Endothelial cell of umbilical vein (primary cell): ENCODE measurements around the gene STAG1. TPM values are rescaled to one million over a fixed set of nuclear protein-coding genes. Genes with fewer than 3 reads are reported as not detected.

Experiments
- BruUV-seq: library from RNA; stranded (reverse); fragments of 400-500 nt; replicated peaks from 2 replicates; lab custom pipeline; 2021; lab: Mats Ljungman, UMichigan
- CTCF ChIA-PET: fragments of 300-600, 350-600 bp; sonication (Branson Sonifier 250); formaldehyde crosslinking; loops from one replicate; lab custom pipeline; 2021; ENCODE audit warnings: antibody characterized with exemption, inconsistent platforms; lab: Charles Lee
- POLR2A ChIA-PET: fragments of 300-600, 350-600 bp; sonication (Branson Sonifier 250); formaldehyde crosslinking; loops from one replicate; lab custom pipeline; 2021; ENCODE audit warnings: antibody characterized with exemption, inconsistent platforms; lab: Charles Lee
- DNase-seq: peaks from one replicate; pipeline ENCODE4 v3.0.0-alpha.2; 2011; ENCODE audit warnings: low read depth, low spot score
- FAIRE-seq: peaks from 2 replicates; lab custom pipeline; 2011; peaks lifted over from hg19 to GRCh38; lab: Jason Lieb, UNC
- H2AFZ ChIP-seq: 2 replicates; pipeline ENCODE4 v1.6.0; 2012; ENCODE audit warnings: low read depth, low read length, control low read depth, inconsistent platforms
- H3K27ac ChIP-seq: 2 replicates; pipeline ENCODE4 v1.5.1; 2011; ENCODE audit warnings: low read depth, mild to moderate bottlenecking, control low read depth, low read length, moderate library complexity; ENCODE audit not compliant: insufficient read depth
- H3K27me3 ChIP-seq, 2 experiments: 2 replicates each; pipeline versions ENCODE4 v1.6.0 to v1.6.1; 2011; ENCODE audit warnings: low read length in 2 of 2, mixed read lengths in 1 of 2; ENCODE audit not compliant: control insufficient read depth in 2 of 2, insufficient read depth in 2 of 2
- H3K36me3 ChIP-seq, 2 experiments: 2 replicates in 1 of 2; 3 replicates in 1 of 2; pipeline ENCODE4 v1.5.1; 2011; ENCODE audit warnings: low read length in 2 of 2, mild to moderate bottlenecking in 1 of 2, moderate library complexity in 1 of 2; ENCODE audit not compliant: control insufficient read depth in 2 of 2, insufficient read depth in 2 of 2; ENCODE audit errors: extremely low read depth in 1 of 2
- H3K4me1 ChIP-seq: 3 replicates; pipeline ENCODE4 v1.5.1; 2011; ENCODE audit warnings: mild to moderate bottlenecking, low read length; ENCODE audit not compliant: control insufficient read depth, insufficient read depth; ENCODE audit errors: extremely low read depth
- H3K4me2 ChIP-seq: 2 replicates; pipeline ENCODE4 v1.6.1; 2011; ENCODE audit warnings: low read length, control low read depth, mixed read lengths; ENCODE audit not compliant: insufficient read depth
- H3K4me3 ChIP-seq, 3 experiments: fragments of 200-600 bp in 1 of 3; sonication (generic), shearing (Covaris generic) in 1 of 3; replicated peaks in 1 of 3; 2 replicates each; pipeline ENCODE4 v1.5.1; 2011 to 2016; ENCODE audit warnings: control low read depth in 3 of 3, low read length in 3 of 3, mild to moderate bottlenecking in 2 of 3, inconsistent platforms in 1 of 3, low read depth in 1 of 3, moderate library complexity in 1 of 3; ENCODE audit not compliant: insufficient read depth in 1 of 3
- H3K79me2 ChIP-seq: 2 replicates; pipeline ENCODE4 v1.6.0; 2012; ENCODE audit warnings: low read length, inconsistent platforms; ENCODE audit not compliant: control insufficient read depth, insufficient read depth
- H3K9ac ChIP-seq: replicated peaks from 2 replicates; pipeline ENCODE3; 2011; ENCODE audit warnings: low read length, control low read depth; ENCODE audit not compliant: insufficient read depth; ENCODE audit errors: extremely low read depth
- H3K9me1 ChIP-seq: replicated peaks from 3 replicates; pipeline ENCODE4 v1.6.0; 2011; ENCODE audit warnings: mild to moderate bottlenecking, low read length; ENCODE audit not compliant: control insufficient read depth, insufficient read depth; ENCODE audit errors: extremely low read depth
- H3K9me3 ChIP-seq: replicated peaks from 2 replicates; pipeline ENCODE4 v1.5.1; 2012; ENCODE audit warnings: low read length, inconsistent platforms; ENCODE audit not compliant: control insufficient read depth, insufficient read depth
- H4K20me1 ChIP-seq: replicated peaks from 2 replicates; pipeline ENCODE3; 2011; ENCODE audit warnings: mild to moderate bottlenecking, low read length; ENCODE audit not compliant: control insufficient read depth, insufficient read depth; ENCODE audit errors: extremely low read depth
- EZH2 ChIP-seq: IDR thresholded peaks from 2 replicates; pipeline ENCODE4 v1.6.1; 2012; ENCODE audit warnings: borderline replicate concordance, low read depth, mild to moderate bottlenecking, moderate library complexity, low read length, inconsistent platforms; ENCODE audit not compliant: severe bottlenecking
- FOS ChIP-seq: IDR thresholded peaks from 2 replicates; pipeline ENCODE4 v1.6.1; 2011; ENCODE audit warnings: mild to moderate bottlenecking, low read length, moderate library complexity, borderline replicate concordance; ENCODE audit not compliant: insufficient read depth
- GATA2 ChIP-seq: IDR thresholded peaks from 2 replicates; pipeline ENCODE4 v1.7.0; 2011; ENCODE audit warnings: low read depth, mild to moderate bottlenecking, moderate library complexity, mixed read lengths, low read length; ENCODE audit not compliant: insufficient read length, insufficient read depth
- JUN ChIP-seq: IDR thresholded peaks from 2 replicates; pipeline ENCODE4 v1.6.1; 2011; ENCODE audit warnings: borderline replicate concordance, low read depth; ENCODE audit not compliant: insufficient read length, insufficient read depth
- MYC ChIP-seq: IDR thresholded peaks from one replicate; pipeline ENCODE4 v1.6.1; 2011; ENCODE audit warnings: mild to moderate bottlenecking, low read depth, low read length
- POLR2A ChIP-seq: IDR thresholded peaks from 2 replicates; pipeline ENCODE4 v1.6.1; 2012; ENCODE audit warnings: low read depth, mild to moderate bottlenecking, control low read depth, low read length
- dilution Hi-C: fragments of 300-500 bp; cut with MboI; formaldehyde crosslinking; loops from one replicate; pipeline ENCODE4 v1.15.0; 2019; ENCODE audit warnings: low sequenced_read_pairs; ENCODE audit not compliant: extremely low pct_ligation_motif_present
- intact Hi-C: fragments of 100-400 bp; cut with micrococcal nuclease; formaldehyde crosslinking; loops from one replicate; pipeline ENCODE4 v1.10.0; 2022
- polyA plus RNA-seq, 4 experiments: library from polyadenylated mRNA; depleted of rRNA in 3 of 4; stranded (reverse) in 3 of 4; unstranded in 1 of 4; fragments of >200 nt; gene quantifications; 2 replicates each; pipeline versions ENCODE4 v1.2.1 to v1.2.3, GENCODE V29; 2011 to 2012; ENCODE audit warnings: missing spikeins in 1 of 4
- total RNA-seq: library from RNA; stranded (reverse); gene quantifications from 2 replicates; pipeline ENCODE4 v1.2.3, GENCODE V29; 2021
- TF ChIP-seq, protein P1 (sequence below), 2 donors: IDR thresholded peaks; 1 replicate in 1 of 2; 2 replicates in 1 of 2; pipeline ENCODE4 v1.5.1; 2011; ENCODE audit warnings: low read length in 2 of 2, mild to moderate bottlenecking in 2 of 2, moderate library complexity in 2 of 2, control low read depth in 1 of 2, inconsistent platforms in 1 of 2, low read depth in 1 of 2; ENCODE audit not compliant: insufficient read depth in 1 of 2; ENCODE audit errors: extremely low read depth in 1 of 2
- TF ChIP-seq, protein P2 (sequence below): IDR thresholded peaks from 2 replicates; pipeline ENCODE4 v1.6.1; 2011; ENCODE audit not compliant: insufficient read depth, insufficient read length

The STAG1 gene
- total and polyA plus RNA-seq, 2 donors (not counting 3 experiments of a cell fraction or from before 2014, with no cell fraction given) = 7.4 to 42.1 TPM

DNA sequence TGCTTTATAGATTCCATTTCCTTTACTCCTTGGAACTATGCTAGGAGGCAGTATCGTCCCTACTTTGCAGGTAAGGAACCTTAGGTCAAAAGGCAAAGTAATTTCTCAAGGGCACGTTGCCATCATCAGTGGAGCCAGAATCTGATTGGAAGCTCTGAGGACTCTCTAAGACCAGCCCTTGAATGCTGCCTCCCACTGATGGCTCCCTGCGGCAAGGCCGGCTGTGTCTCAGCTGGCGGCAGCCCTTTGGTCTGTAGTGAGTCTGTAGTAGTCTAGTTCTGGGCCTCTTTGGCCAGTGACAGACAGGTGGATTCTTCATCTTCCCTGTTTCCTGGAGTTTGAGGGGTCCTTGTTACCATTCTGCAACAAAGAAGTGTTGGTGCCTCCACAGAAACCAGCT is 425.9 kb downstream of the STAG1 start:
- no peaks in the 10 kb centered on the region for H3K4me1 ChIP-seq
- H3K9me1 ChIP-seq = no peaks in the 10 kb centered on the region
- no peak for FAIRE-seq
- no peak for DNase-seq
- dilution Hi-C loops (no loop called here), intact Hi-C loops (no loop called here)
- H3K27ac ChIP-seq = no peak overlapping the region
- H3K4me3 ChIP-seq = no peak overlapping the region
- peaks cover 0 to 3% of the 10 kb centered on the region in 2 experiments for H3K36me3 ChIP-seq
- no peak for TF ChIP-seq MYC
- TF ChIP-seq EZH2 = no peak
- no peak for TF ChIP-seq JUN
- POLR2A ChIA-PET = no interaction called here
- no TSS peak for BruUV-seq
- H4K20me1 ChIP-seq = peaks cover 3% of the 10 kb centered on the region
- no peak overlapping the region for H2AFZ ChIP-seq
- no peak overlapping the region for H3K4me2 ChIP-seq
- CTCF ChIA-PET = no interaction called here
- no peaks in the 10 kb centered on the region for H3K9me3 ChIP-seq
- no peaks in the 10 kb centered on the region for H3K27me3 ChIP-seq
- no peak overlapping the region for H3K9ac ChIP-seq
- H3K79me2 ChIP-seq = no peaks in the 10 kb centered on the region

DNA sequence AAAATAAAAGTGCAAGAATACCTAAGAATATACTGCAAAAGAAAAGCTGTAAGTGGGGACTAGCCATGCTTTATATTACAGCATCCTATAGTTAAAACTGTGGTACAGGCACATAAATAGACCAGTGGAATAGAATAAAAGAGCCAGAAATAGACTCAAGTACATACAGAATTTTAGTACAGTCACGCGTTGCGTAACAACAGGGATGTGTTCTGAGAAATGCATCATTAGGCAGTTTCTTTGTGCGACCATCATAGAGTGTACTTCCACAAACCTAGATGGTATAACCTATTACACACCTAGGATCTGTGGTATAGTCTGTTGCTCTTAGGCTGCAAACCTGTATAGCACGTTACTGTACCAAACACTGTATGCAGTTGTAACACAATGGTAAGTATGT is 440.2 kb downstream of the STAG1 start:
- Histone ChIP-seq H3K9me3 (no peaks in the 10 kb centered on the region), H3K4me2 (no peak overlapping the region), H4K20me1 (no peaks in the 10 kb centered on the region), H3K9ac (no peak overlapping the region), H3K79me2 (no peaks in the 10 kb centered on the region), H3K27ac (no peak overlapping the region), H2AFZ (no peak overlapping the region), H3K36me3 (no peaks in the 10 kb centered on the region), H3K27me3 (no peaks in the 10 kb centered on the region), H3K4me1 (no peaks in the 10 kb centered on the region), H3K4me3 (no peak overlapping the region), H3K9me1 (no peaks in the 10 kb centered on the region)
- TF ChIP-seq, protein P1, sequence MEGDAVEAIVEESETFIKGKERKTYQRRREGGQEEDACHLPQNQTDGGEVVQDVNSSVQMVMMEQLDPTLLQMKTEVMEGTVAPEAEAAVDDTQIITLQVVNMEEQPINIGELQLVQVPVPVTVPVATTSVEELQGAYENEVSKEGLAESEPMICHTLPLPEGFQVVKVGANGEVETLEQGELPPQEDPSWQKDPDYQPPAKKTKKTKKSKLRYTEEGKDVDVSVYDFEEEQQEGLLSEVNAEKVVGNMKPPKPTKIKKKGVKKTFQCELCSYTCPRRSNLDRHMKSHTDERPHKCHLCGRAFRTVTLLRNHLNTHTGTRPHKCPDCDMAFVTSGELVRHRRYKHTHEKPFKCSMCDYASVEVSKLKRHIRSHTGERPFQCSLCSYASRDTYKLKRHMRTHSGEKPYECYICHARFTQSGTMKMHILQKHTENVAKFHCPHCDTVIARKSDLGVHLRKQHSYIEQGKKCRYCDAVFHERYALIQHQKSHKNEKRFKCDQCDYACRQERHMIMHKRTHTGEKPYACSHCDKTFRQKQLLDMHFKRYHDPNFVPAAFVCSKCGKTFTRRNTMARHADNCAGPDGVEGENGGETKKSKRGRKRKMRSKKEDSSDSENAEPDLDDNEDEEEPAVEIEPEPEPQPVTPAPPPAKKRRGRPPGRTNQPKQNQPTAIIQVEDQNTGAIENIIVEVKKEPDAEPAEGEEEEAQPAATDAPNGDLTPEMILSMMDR (IDR thresholded peaks at IDR 0.05; ENCODE audit: extremely low read depth in 1 of 2, insufficient read depth in 1 of 2, low read depth in 1 of 2, low read length in 2 of 2) = no peak
- no peak for TF ChIP-seq JUN
- TF ChIP-seq, protein P2, sequence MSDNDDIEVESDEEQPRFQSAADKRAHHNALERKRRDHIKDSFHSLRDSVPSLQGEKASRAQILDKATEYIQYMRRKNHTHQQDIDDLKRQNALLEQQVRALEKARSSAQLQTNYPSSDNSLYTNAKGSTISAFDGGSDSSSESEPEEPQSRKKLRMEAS = no peak
- TF ChIP-seq MYC = no peak
- no peak for TF ChIP-seq GATA2
- no peak for TF ChIP-seq EZH2
- no peak for TF ChIP-seq POLR2A
- TF ChIP-seq FOS = no peak
- ChIA-PET CTCF (interaction anchor here (0.9 to 4.2 kb wide), 2 partner anchors 17 to 440 kb away, joined by 3 to 23 read pairs; partner anchors contain the start of gene STAG1), POLR2A (no interaction called here)
- intact Hi-C loops = no loop called here
- dilution Hi-C loops = no loop called here
- DNase-seq (no peak), FAIRE-seq (no peak)
- no TSS peak for BruUV-seq
